OCI-LY7 (cell line): ENCODE data around the gene CEP112. TPM values are rescaled to one million over a fixed set of nuclear protein-coding genes. Genes with fewer than 3 reads are reported as not detected.

Experiments used
- BruUV-seq: library from RNA; stranded (reverse); fragments of 400-500 nt; replicated peaks from 2 replicates; lab custom pipeline; 2021; lab: Mats Ljungman, UMichigan
- CTCF ChIA-PET: fragments of 300-600 bp; sonication (Branson Sonifier 250); formaldehyde crosslinking; loops from one replicate; lab custom pipeline; 2022; ENCODE audit warnings: antibody characterized with exemption; ENCODE audit not compliant: unreplicated experiment; lab: Charles Lee
- POLR2A ChIA-PET: fragments of 300-600 bp; sonication (Branson Sonifier 250); formaldehyde crosslinking; loops from one replicate; lab custom pipeline; 2022; ENCODE audit warnings: antibody characterized with exemption; lab: Charles Lee
- DNase-seq: peaks from one replicate; pipeline ENCODE4 v3.0.0-alpha.2; 2015; ENCODE audit warnings: low spot score
- H2AFZ ChIP-seq: fragments of 200-600 bp; sonication (generic), shearing (Covaris generic); 2 replicates; pipeline ENCODE4 v1.6.1; 2014; ENCODE audit warnings: mild to moderate bottlenecking, antibody characterized with exemption, low read length, moderate library complexity
- H3K27ac ChIP-seq: fragments of 200-600 bp; sonication (generic); 2 replicates; pipeline ENCODE4 v1.5.1; 2014; ENCODE audit warnings: mixed run types, low read depth, mild to moderate bottlenecking, moderate library complexity, low read length, inconsistent platforms; ENCODE audit not compliant: poor library complexity, severe bottlenecking
- H3K36me3 ChIP-seq: fragments of 200-600 bp; sonication (generic); 2 replicates; pipeline ENCODE4 v1.6.1; 2014; ENCODE audit warnings: mild to moderate bottlenecking, antibody characterized with exemption, low read length, moderate library complexity, mixed read lengths; ENCODE audit not compliant: insufficient read depth
- H3K4me1 ChIP-seq: fragments of 200-600 bp; sonication (generic); 2 replicates; pipeline ENCODE4 v1.5.1; 2014; ENCODE audit warnings: mild to moderate bottlenecking, low read length; ENCODE audit not compliant: insufficient read depth, poor library complexity, severe bottlenecking
- H3K4me2 ChIP-seq: fragments of 200-600 bp; sonication (generic); 2 replicates; pipeline ENCODE4 v1.6.1; 2014; ENCODE audit warnings: mild to moderate bottlenecking, low read length
- H3K4me3 ChIP-seq: fragments of 200-600 bp; sonication (generic); 2 replicates; pipeline ENCODE4 v1.5.1; 2014; ENCODE audit warnings: mild to moderate bottlenecking, low read depth, low read length; ENCODE audit not compliant: poor library complexity, severe bottlenecking
- H3K79me2 ChIP-seq: fragments of 200-600 bp; sonication (generic); 2 replicates; pipeline ENCODE4 v1.6.1; 2016; ENCODE audit warnings: low read depth, mild to moderate bottlenecking, low read length, moderate library complexity, mixed read lengths; ENCODE audit not compliant: insufficient read depth
- H3K9me2 ChIP-seq: fragments of 200-600 bp; sonication (generic); 2 replicates; pipeline ENCODE4 v1.6.1; 2016; ENCODE audit warnings: mild to moderate bottlenecking, low read length, mixed read lengths; ENCODE audit not compliant: insufficient read depth
- H3K9me3 ChIP-seq: fragments of 200-600 bp; sonication (generic); 2 replicates; pipeline ENCODE4 v1.6.1; 2014; ENCODE audit warnings: mild to moderate bottlenecking, mixed run types, low read length, mixed read lengths
- H4K20me1 ChIP-seq: fragments of 200-600 bp; sonication (generic); 2 replicates; pipeline ENCODE4 v1.6.1; 2014; ENCODE audit warnings: mild to moderate bottlenecking, antibody characterized with exemption, low read length, moderate library complexity, mixed read lengths; ENCODE audit not compliant: insufficient read depth
- EZH2phosphoT487 ChIP-seq: fragments of 200-600 bp; sonication (generic); IDR thresholded peaks from 2 replicates; pipeline ENCODE4 v1.6.1; 2018; ENCODE audit warnings: low read depth, borderline replicate concordance, mild to moderate bottlenecking, mixed run types, antibody characterized with exemption, low read length, moderate library complexity, mixed read lengths
- intact Hi-C: fragments of 100-400 bp; cut with micrococcal nuclease; formaldehyde crosslinking; loops from one replicate; pipeline ENCODE4 v1.10.0; 2022; ENCODE audit not compliant: unreplicated experiment
- total RNA-seq, 2 experiments: library from RNA; depleted of rRNA in 1 of 2; stranded (reverse); fragments of >200 nt in 1 of 2; shearing (Covaris generic) in 1 of 2; gene quantifications; 2 replicates each; pipeline ENCODE4 v1.2.3, GENCODE V29; 2014 to 2022
- TF ChIP-seq, protein P1 (sequence below): fragments of 200-600 bp; sonication (generic); conservative IDR thresholded peaks from 2 replicates; pipeline ENCODE4 v1.5.1; 2014; ENCODE audit warnings: mild to moderate bottlenecking, antibody characterized with exemption, low read length, moderate library complexity, mixed read lengths

CEP112 gene
- total RNA-seq, 2 experiments from 2014 or later = 2.7 to 6.9 TPM

- ChIA-PET CTCF (no interaction called here), POLR2A (interaction anchor here (1.3 kb wide), 1 partner anchor 10 kb away, joined by 5 read pairs; no protein-coding TSS in a partner anchor)
- Histone ChIP-seq H3K27ac (no peak overlapping the region), H3K9me3 (no peaks in the 10 kb centered on the region), H3K4me3 (no peak overlapping the region), H3K79me2 (no peaks in the 10 kb centered on the region), H3K9me2 (no peaks in the 10 kb centered on the region), H3K4me2 (no peak overlapping the region), H4K20me1 (no peaks in the 10 kb centered on the region), H3K36me3 (no peaks in the 10 kb centered on the region), H2AFZ (no peak overlapping the region), H3K4me1 (no peaks in the 10 kb centered on the region)
- no peak for TF ChIP-seq EZH2phosphoT487
- TF ChIP-seq, protein P1, sequence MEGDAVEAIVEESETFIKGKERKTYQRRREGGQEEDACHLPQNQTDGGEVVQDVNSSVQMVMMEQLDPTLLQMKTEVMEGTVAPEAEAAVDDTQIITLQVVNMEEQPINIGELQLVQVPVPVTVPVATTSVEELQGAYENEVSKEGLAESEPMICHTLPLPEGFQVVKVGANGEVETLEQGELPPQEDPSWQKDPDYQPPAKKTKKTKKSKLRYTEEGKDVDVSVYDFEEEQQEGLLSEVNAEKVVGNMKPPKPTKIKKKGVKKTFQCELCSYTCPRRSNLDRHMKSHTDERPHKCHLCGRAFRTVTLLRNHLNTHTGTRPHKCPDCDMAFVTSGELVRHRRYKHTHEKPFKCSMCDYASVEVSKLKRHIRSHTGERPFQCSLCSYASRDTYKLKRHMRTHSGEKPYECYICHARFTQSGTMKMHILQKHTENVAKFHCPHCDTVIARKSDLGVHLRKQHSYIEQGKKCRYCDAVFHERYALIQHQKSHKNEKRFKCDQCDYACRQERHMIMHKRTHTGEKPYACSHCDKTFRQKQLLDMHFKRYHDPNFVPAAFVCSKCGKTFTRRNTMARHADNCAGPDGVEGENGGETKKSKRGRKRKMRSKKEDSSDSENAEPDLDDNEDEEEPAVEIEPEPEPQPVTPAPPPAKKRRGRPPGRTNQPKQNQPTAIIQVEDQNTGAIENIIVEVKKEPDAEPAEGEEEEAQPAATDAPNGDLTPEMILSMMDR = no peak
- intact Hi-C loops = no loop called here
- no TSS peak for BruUV-seq
- no peak for DNase-seq
Observed at GRCh38 chr17:65780111-65780510, 411.8 kb downstream of the CEP112 start.

GRCh38 chr17:65776890-65777289 lies 415.0 kb downstream of the CEP112 start:
- H3K4me2 ChIP-seq = no peak overlapping the region
- TF ChIP-seq, protein P1 = no peak
- TF ChIP-seq EZH2phosphoT487 = no peak
- intact Hi-C loops = no loop called here
- H3K36me3 ChIP-seq = no peaks in the 10 kb centered on the region
- no peaks in the 10 kb centered on the region for H3K4me1 ChIP-seq
- H3K79me2 ChIP-seq = no peaks in the 10 kb centered on the region
- CTCF ChIA-PET = no interaction called here
- no peak for DNase-seq
- BruUV-seq = no TSS peak
- POLR2A ChIA-PET = no interaction called here
- no peaks in the 10 kb centered on the region for H3K9me3 ChIP-seq
- H4K20me1 ChIP-seq = no peaks in the 10 kb centered on the region
- H3K9me2 ChIP-seq = no peaks in the 10 kb centered on the region
- no peak overlapping the region for H2AFZ ChIP-seq
- no peak overlapping the region for H3K27ac ChIP-seq
- H3K4me3 ChIP-seq = no peak overlapping the region

DNA sequence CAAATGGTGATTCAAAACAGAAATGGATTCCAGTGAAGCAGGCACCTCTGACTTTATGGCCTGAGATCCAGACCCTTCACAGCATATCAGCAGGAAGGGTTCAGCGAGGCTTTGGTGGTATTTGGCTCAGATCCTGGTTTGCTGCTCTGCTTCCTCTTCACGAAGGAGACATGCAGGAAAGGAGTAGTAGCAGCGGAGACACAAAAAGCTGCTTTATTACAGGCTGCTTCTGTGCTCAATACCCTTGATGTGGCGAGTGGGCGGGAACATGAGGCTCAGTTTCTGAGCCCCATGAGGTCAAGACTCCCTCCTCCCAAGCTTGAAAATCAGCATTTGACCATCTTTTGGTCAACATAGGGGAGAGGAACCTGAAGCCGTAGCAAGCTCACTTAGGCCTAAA lies 417.1 kb downstream of the CEP112 start:
- no peaks in the 10 kb centered on the region for H4K20me1 ChIP-seq
- no peak overlapping the region for H2AFZ ChIP-seq
- POLR2A ChIA-PET = no interaction called here
- TF ChIP-seq EZH2phosphoT487 = no peak
- TF ChIP-seq, protein P1 = no peak
- no peak overlapping the region for H3K4me2 ChIP-seq
- CTCF ChIA-PET = no interaction called here
- H3K4me1 ChIP-seq = no peaks in the 10 kb centered on the region
- no peak for DNase-seq
- H3K79me2 ChIP-seq = no peaks in the 10 kb centered on the region
- no peak overlapping the region for H3K4me3 ChIP-seq
- H3K27ac ChIP-seq = no peak overlapping the region
- BruUV-seq = no TSS peak
- H3K9me2 ChIP-seq = no peaks in the 10 kb centered on the region
- no peaks in the 10 kb centered on the region for H3K9me3 ChIP-seq
- no peaks in the 10 kb centered on the region for H3K36me3 ChIP-seq
- intact Hi-C loops = no loop called here
